Measurements from ENCODE around the gene DLX2.

DNA sequence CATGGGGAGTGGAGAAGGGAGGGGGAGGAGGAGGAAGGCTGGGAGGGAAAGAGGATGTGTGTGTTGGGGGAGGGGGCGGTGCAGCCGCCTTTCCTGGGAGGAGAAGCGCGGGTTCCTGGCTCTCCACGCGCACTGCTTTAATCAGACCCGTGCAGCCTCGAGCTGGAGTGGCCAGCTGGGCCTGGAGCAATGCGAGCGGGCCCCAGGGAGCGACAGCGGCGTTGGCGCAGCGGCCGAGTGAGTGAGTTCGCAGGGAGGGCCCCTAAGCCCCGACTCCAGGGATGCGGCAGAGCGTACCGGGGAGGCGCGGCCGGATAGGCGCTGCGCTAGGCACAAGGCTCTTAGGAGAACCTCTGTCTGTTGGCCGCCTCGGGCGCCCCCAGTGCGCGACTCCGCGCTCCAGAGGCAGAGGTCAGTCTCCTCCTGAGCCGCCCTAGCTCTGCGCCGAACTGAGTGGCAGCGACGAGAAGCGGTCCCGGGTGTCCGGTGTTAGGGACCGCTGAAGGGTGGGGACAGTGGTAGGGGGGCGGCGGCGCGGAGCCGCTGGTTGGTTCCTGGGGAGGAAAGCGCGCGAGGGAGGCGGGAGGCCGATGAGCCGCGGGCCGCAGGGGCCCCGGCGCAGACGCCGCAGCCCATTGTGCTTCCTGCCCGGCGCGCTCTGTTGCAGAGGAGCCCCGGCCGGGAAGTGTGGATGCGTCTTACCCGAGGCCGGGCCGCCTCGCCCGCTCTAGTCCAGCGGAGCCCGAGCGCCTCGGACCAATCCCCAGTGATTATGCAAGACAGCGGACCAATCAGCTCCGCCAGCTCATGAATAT is 17.8 kb downstream of the DLX2 start:
- TF ChIP-seq, protein P1, sequence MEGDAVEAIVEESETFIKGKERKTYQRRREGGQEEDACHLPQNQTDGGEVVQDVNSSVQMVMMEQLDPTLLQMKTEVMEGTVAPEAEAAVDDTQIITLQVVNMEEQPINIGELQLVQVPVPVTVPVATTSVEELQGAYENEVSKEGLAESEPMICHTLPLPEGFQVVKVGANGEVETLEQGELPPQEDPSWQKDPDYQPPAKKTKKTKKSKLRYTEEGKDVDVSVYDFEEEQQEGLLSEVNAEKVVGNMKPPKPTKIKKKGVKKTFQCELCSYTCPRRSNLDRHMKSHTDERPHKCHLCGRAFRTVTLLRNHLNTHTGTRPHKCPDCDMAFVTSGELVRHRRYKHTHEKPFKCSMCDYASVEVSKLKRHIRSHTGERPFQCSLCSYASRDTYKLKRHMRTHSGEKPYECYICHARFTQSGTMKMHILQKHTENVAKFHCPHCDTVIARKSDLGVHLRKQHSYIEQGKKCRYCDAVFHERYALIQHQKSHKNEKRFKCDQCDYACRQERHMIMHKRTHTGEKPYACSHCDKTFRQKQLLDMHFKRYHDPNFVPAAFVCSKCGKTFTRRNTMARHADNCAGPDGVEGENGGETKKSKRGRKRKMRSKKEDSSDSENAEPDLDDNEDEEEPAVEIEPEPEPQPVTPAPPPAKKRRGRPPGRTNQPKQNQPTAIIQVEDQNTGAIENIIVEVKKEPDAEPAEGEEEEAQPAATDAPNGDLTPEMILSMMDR (IDR thresholded peaks at IDR 0.05) = no peak
- no peak for TF ChIP-seq POLR2A (IDR thresholded peaks at IDR 0.05)
- TF ChIP-seq POLR2AphosphoS5 (IDR thresholded peaks at IDR 0.05) = peak; percentile 29
